MM.1S (cell line): Measurements from ENCODE around the gene PTK7.
A peak's percentile ranks its signal among the peaks of the same experiment; 100 is the strongest.

Experiments used
- DNase-seq: peaks from one replicate; pipeline ENCODE4 v3.0.0-alpha.2; 2015
- H2AFZ ChIP-seq: fragments of 300-600 bp; sonication (generic); 2 replicates; pipeline ENCODE4 v1.6.0; 2016; ENCODE audit warnings: antibody characterized with exemption, low read length
- H3F3A ChIP-seq: fragments of 300-600 bp; sonication (generic); 2 replicates; pipeline ENCODE4 v1.6.1; 2016; ENCODE audit warnings: mild to moderate bottlenecking, antibody characterized with exemption, low read length, moderate library complexity, mixed read lengths; ENCODE audit not compliant: insufficient read depth
- H3K27ac ChIP-seq: fragments of 300-600 bp; sonication (generic); 2 replicates; pipeline ENCODE4 v1.5.1; 2016; ENCODE audit warnings: mild to moderate bottlenecking, low read length
- H3K27me3 ChIP-seq: fragments of 300-600 bp; sonication (generic); replicated peaks from 2 replicates; pipeline ENCODE4 v1.6.0; 2016; ENCODE audit warnings: low read length; ENCODE audit not compliant: insufficient read depth
- H3K36me3 ChIP-seq: fragments of 300-600 bp; sonication (generic); replicated peaks from 2 replicates; pipeline ENCODE4 v1.6.1; 2016; ENCODE audit warnings: mild to moderate bottlenecking, low read length, mixed read lengths; ENCODE audit not compliant: insufficient read depth
- H3K4me1 ChIP-seq: fragments of 300-600 bp; sonication (generic); 2 replicates; pipeline ENCODE4 v1.6.1; 2016; ENCODE audit warnings: low read length, mixed read lengths
- H3K4me2 ChIP-seq: fragments of 300-600 bp; sonication (generic); 2 replicates; pipeline ENCODE4 v1.6.0; 2016; ENCODE audit warnings: low read depth, low read length
- H3K4me3 ChIP-seq: fragments of 300-600 bp; sonication (generic); 2 replicates; pipeline ENCODE4 v1.5.1; 2016; ENCODE audit warnings: low read length, mixed read lengths
- H3K79me2 ChIP-seq: fragments of 300-600 bp; sonication (generic); 2 replicates; pipeline ENCODE4 v1.6.1; 2016; ENCODE audit warnings: mixed run types, low read length, mixed read lengths
- H3K9ac ChIP-seq: fragments of 300-600 bp; sonication (generic); 2 replicates; pipeline ENCODE4 v1.6.1; 2016; ENCODE audit warnings: low read length, mixed read lengths
- H3K9me2 ChIP-seq: fragments of 300-600 bp; sonication (generic); replicated peaks from 2 replicates; pipeline ENCODE4 v1.6.1; 2016; ENCODE audit warnings: mild to moderate bottlenecking, low read length, mixed read lengths; ENCODE audit not compliant: insufficient read depth
- H3K9me3 ChIP-seq: fragments of 300-600 bp; sonication (generic); replicated peaks from 2 replicates; pipeline ENCODE4 v1.6.1; 2016; ENCODE audit warnings: mild to moderate bottlenecking, low read length, mixed read lengths; ENCODE audit not compliant: insufficient read depth
- H4K20me1 ChIP-seq: fragments of 300-600 bp; sonication (generic); 2 replicates; pipeline ENCODE4 v1.6.1; 2016; ENCODE audit warnings: mild to moderate bottlenecking, low read length, moderate library complexity, mixed read lengths; ENCODE audit not compliant: insufficient read depth
- EZH2 ChIP-seq: fragments of 300-600 bp; sonication (generic); optimal IDR thresholded peaks from 2 replicates; pipeline ENCODE3; 2017; ENCODE audit warnings: low read depth, mild to moderate bottlenecking, antibody characterized with exemption, low read length, mixed read lengths
- EZH2phosphoT487 ChIP-seq: fragments of 300-600 bp; sonication (generic); IDR thresholded peaks from 2 replicates; pipeline ENCODE4 v1.6.1; 2018; ENCODE audit warnings: antibody characterized with exemption, low read length
- TF ChIP-seq, protein P1 (sequence below): fragments of 300-600 bp; sonication (generic); IDR thresholded peaks from 2 replicates; pipeline ENCODE4 v1.5.1; 2016; ENCODE audit warnings: antibody characterized with exemption, low read length, mixed read lengths

The PTK7 gene

DNA sequence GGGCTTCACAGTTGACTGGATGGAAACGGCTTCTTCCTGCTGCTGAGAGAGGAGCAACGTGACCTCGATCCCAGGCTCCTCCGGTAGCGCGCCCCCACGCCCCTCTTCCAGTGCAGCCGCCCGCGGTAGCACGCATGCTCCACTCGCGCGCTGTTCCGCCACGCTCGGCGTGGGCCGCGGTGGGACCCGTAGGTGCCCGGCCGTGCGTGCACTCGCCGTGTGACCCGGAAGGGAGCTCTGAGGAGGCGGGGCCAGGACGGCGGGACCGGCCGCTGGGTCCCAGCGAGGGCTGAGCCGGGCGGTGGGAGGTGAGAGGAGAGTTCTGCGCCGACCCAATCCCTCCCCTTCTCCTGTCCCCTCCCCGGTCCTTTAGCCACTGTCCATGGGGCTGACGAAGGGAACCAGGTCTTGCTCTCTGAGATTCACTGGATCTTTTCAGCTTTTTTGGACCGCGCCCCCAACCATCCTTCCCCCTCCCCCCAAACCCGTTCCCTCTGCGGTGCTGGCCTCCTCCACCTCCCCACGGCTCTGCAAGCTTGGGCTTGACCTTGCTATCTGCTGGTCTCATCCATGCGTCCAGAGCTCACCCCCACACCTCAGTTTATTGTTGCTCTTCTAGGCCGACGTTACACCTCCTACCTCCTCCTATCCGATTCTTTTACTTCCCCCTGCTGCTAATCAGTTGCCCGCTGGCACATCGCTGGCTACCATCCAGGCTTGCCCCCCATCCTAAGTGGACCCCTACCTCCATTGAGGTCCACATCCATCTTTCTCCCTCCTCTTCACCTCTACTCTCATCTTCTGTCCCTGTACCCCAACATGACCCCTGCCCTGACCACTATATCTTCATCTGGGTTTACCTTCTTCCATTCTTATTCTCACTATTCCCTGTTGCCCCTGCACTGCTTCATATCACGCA is 106.1 kb downstream of the PTK7 start, which contains the start of gene CUL9:
Gene CUL9, plus strand, starts transcription at position 255 of the 919 bp plus-strand sequence. CDS start 2,115 bp downstream, outside the sequence.
- DNase-seq = peak; percentile 83
- Histone ChIP-seq H4K20me1 (no peaks in the 10 kb centered on the region), H2AFZ (peak within 1 kb of the TSS; percentile 98), H3K27me3 (no peaks in the 10 kb centered on the region), H3K9me3 (no peaks in the 10 kb centered on the region), H3K9ac (peak within 1 kb of the TSS; percentile 72), H3K4me2 (peak within 1 kb of the TSS; percentile 94), H3K9me2 (no peaks in the 10 kb centered on the region), H3K27ac (peak within 1 kb of the TSS; percentile 11; the same call in 1 of the 2 replicates), H3F3A (peaks cover 6% of the 10 kb centered on the region), H3K36me3 (no peaks in the 10 kb centered on the region; the same call in 1 of the 2 replicates), H3K4me3 (peak within 1 kb of the TSS; percentile 87), H3K4me1 (peaks cover 8% of the 10 kb centered on the region; the same call in 1 of the 2 replicates), H3K79me2 (peaks cover 22% of the 10 kb centered on the region)
- TF ChIP-seq EZH2phosphoT487 (no peak), EZH2 (no peak)
- TF ChIP-seq, protein P1, sequence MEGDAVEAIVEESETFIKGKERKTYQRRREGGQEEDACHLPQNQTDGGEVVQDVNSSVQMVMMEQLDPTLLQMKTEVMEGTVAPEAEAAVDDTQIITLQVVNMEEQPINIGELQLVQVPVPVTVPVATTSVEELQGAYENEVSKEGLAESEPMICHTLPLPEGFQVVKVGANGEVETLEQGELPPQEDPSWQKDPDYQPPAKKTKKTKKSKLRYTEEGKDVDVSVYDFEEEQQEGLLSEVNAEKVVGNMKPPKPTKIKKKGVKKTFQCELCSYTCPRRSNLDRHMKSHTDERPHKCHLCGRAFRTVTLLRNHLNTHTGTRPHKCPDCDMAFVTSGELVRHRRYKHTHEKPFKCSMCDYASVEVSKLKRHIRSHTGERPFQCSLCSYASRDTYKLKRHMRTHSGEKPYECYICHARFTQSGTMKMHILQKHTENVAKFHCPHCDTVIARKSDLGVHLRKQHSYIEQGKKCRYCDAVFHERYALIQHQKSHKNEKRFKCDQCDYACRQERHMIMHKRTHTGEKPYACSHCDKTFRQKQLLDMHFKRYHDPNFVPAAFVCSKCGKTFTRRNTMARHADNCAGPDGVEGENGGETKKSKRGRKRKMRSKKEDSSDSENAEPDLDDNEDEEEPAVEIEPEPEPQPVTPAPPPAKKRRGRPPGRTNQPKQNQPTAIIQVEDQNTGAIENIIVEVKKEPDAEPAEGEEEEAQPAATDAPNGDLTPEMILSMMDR = no peak

DNA sequence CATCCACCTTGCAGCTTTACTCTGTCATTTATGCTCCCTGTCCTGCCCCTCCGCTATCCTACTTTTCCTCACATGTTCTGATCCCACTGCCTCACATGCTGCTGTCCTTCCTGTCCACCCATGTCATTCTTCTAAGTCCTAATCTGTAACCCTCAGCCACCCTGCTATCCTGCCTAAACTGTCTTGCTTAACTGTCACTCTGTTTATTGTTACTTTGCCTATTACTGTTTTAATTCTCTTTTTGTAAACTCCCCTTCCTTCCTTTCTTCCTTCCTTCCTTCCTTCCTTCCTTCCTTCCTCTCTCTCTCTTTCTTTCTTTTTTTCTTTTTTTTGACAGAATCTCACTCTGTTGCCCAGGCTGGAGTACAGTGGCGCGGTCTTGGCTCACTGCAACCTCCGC is 107.3 kb downstream of the PTK7 start:
- TF ChIP-seq, protein P1 = no peak
- TF ChIP-seq EZH2 = no peak
- no peak for TF ChIP-seq EZH2phosphoT487
- no peak overlapping the region for H3K4me3 ChIP-seq
- H3K9me2 ChIP-seq = no peaks in the 10 kb centered on the region
- no peaks in the 10 kb centered on the region for H3K27me3 ChIP-seq
- peaks cover 22% of the 10 kb centered on the region for H3K79me2 ChIP-seq
- H3K4me2 ChIP-seq = peak overlapping the region; percentile 94; the same call in 1 of the 2 replicates
- no peak overlapping the region for H3K9ac ChIP-seq
- H2AFZ ChIP-seq = no peak overlapping the region
- no peak for DNase-seq
- H3K36me3 ChIP-seq = no peaks in the 10 kb centered on the region
- no peaks in the 10 kb centered on the region for H3K9me3 ChIP-seq
- H3K4me1 ChIP-seq = peaks cover 8% of the 10 kb centered on the region; the same call in 1 of the 2 replicates
- H3K27ac ChIP-seq = no peak overlapping the region
- H4K20me1 ChIP-seq = no peaks in the 10 kb centered on the region
- peaks cover 6% of the 10 kb centered on the region for H3F3A ChIP-seq

DNA sequence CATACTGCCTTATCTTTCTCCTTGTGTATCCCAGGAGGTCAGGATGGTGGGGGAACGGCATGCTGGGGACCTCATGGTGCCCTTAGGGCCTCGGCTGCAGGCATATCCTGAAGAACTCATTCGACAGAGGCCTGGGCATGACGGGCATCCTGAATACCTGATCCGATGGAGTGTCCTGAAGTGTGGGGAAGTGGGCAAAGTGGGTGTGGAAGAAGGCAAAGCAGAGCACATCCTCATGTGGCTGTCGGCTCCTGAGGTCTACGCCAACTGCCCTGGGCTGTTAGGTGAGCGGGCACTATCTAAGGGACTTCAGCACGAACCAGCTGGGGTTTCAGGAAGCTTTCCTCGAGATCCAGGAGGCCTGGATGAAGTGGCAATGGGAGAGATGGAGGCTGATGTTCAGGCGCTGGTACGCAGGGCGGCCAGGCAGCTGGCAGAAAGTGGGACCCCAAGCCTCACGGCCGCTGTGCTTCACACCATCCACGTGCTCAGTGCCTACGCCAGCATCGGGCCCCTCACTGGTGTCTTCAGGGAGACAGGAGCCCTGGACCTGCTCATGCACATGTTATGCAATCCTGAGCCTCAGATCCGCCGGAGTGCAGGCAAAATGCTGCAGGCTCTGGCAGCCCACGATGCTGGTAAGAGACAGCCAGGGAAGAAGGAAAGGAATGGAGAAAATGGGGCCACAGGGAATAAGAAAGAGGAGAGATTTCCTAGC is 108.3 kb downstream of the PTK7 start:
- H3K4me2 ChIP-seq = no peak overlapping the region

More for the DNA sequence above, 108.3 kb downstream of the PTK7 start:
- Histone ChIP-seq H3K36me3 (no peaks in the 10 kb centered on the region), H3K9me3 (no peaks in the 10 kb centered on the region), H3K79me2 (peaks cover 22% of the 10 kb centered on the region), H3K9ac (no peak overlapping the region), H4K20me1 (no peaks in the 10 kb centered on the region), H3F3A (peaks cover 6% of the 10 kb centered on the region), H3K27me3 (no peaks in the 10 kb centered on the region), H3K4me1 (peaks cover 8% of the 10 kb centered on the region; the same call in 1 of the 2 replicates), H3K4me3 (no peak overlapping the region), H3K27ac (no peak overlapping the region), H2AFZ (no peak overlapping the region), H3K9me2 (no peaks in the 10 kb centered on the region)
- DNase-seq = no peak
- TF ChIP-seq, protein P1 = no peak
- no peak for TF ChIP-seq EZH2
- no peak for TF ChIP-seq EZH2phosphoT487
